ENCODE results near the gene TLK1.

DNA sequence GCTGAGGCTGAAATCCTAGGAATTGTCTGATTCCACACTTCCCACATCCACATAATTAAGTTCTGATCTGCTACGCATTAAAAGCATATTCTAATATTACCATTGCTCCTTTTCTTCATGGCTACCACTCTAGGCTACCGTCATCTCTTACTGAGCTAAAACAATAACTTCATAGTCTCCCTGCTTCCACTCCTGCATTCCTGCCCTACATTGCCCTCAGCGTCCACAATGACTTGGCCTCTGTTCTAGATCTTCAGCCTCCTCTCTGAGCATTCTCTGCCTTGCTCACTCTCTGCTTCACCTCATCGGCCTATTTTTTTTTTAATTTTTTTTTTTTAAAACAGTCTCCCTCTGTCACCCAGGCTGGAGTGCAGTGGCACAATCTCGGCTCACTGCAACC lies 15.8 kb upstream of the TLK1 start:
- no peak for TF ChIP-seq POLR2A (IDR thresholded peaks at IDR 0.05)
- TF ChIP-seq, protein P1, sequence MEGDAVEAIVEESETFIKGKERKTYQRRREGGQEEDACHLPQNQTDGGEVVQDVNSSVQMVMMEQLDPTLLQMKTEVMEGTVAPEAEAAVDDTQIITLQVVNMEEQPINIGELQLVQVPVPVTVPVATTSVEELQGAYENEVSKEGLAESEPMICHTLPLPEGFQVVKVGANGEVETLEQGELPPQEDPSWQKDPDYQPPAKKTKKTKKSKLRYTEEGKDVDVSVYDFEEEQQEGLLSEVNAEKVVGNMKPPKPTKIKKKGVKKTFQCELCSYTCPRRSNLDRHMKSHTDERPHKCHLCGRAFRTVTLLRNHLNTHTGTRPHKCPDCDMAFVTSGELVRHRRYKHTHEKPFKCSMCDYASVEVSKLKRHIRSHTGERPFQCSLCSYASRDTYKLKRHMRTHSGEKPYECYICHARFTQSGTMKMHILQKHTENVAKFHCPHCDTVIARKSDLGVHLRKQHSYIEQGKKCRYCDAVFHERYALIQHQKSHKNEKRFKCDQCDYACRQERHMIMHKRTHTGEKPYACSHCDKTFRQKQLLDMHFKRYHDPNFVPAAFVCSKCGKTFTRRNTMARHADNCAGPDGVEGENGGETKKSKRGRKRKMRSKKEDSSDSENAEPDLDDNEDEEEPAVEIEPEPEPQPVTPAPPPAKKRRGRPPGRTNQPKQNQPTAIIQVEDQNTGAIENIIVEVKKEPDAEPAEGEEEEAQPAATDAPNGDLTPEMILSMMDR (IDR thresholded peaks at IDR 0.05), result no peak

All from thyroid gland (tissue), 4 donors.